GM19455 (cell line): Measurements from ENCODE around the gene FCN1.
"Not testable (repeated sequence)": the region's sequence is repeated elsewhere in the genome, so short reads cannot be mapped to it uniquely, and the experiment has no call there.

Experiments
- ATAC-seq: cut with Tn5 transposase; IDR thresholded peaks from one replicate; pipeline ENCODE4 v1.9.1; 2021; ENCODE audit not compliant: unreplicated experiment

FCN1 gene

DNA sequence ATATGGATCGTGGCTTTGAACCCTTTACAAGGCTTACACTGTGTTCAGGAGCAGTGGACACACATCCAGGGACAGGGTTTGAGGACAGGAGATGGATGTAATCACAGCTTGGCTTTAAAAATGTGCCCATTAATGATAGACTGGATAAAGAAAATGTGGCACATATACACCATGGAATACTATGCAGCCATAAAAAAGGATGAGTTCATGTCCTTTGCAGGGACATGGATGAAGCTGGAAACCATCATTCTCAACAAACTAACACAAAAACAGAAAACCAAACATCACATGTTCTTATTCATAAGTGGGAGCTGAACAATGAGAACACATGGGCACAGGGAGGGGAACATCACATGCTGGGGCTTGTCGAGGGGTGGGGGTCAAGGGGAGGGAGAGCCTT lies 60.3 kb downstream of the FCN1 start:
- ATAC-seq = not testable (repeated sequence)

GRCh38 chr9:134855900-134856377 lies 61.8 kb downstream of the FCN1 start:
- ATAC-seq = no peak
